GM19239 (cell line): ENCODE data around the gene CD7.
"Not testable (repeated sequence)": the region's sequence is repeated elsewhere in the genome, so short reads cannot be mapped to it uniquely, and the experiment has no call there.

Source experiments
- DNase-seq: peaks from one replicate; pipeline ENCODE4 v3.0.0; 2011; ENCODE audit warnings: low spot score; ENCODE audit not compliant: insufficient read length
- FAIRE-seq: peaks from 2 replicates; lab custom pipeline; 2011; peaks lifted over from hg19 to GRCh38; lab: Jason Lieb, UNC

The CD7 gene

DNA sequence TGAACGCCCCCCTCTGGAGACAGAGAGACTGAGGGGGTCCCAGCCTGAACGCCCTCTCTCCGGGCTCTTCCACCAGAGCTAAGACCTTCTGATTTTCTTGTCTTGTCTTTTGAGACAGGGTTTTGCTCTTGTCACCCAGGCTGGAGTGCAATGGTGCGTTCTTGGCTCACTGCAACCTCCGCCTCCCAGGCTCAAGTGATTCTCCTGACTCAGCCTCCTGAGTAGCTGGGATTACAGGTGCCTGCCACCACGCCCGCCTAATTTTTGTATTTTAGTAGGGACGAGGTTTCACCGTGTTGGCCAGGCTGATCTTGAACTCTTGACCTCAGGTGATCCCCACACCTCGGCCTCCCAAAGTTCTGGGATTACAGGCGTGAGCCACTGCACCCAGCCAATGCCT is 30.6 kb upstream of the CD7 start:
- DNase-seq, FAIRE-seq: not testable (repeated sequence)

DNA sequence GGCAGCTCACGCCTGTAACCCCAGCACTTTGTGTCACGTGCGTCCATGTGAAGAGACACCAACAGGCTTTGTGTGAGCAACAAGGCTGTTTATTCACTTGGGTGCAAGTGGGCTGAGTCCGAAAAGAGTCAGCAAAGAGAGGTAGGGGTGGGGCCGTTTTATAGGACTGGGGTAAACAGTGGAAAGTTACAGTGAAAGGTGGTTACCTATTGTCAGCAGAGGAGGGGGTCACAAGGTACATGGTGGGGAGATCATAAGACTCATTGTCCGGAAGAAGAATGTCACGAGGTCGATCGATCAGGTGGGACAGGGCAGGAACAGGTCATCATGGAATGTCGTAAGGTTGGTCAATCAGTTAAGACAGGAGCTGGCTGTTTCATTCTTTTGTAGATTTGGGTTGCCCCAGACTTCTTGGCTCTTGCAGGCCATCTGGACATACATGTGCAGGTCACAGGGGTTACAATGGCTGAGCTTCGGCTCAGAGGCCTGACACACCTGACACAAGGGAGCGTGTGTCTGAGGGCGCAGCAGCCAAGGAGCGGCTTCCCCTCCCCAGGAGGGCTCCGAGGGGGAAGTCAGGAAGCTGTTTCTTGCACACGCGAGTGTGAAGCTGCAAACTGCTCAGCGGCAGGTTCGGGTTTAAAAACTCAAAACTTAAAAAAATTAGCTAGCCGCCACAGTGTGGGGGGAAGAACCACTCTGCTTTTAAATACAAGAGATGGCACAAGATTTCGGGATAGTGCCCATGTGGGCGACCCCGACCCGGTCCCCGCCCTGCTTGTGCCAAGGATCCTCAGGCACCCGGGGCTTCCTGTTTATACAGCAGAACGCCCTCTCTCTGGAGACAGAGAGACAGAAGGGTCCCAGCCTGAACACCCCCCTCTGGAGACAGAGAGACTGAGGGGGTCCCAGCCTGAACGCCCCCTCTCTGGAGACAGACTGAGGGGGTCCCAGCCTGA is 29.2 kb upstream of the CD7 start:
- FAIRE-seq, result no peak
- no peak for DNase-seq

DNA sequence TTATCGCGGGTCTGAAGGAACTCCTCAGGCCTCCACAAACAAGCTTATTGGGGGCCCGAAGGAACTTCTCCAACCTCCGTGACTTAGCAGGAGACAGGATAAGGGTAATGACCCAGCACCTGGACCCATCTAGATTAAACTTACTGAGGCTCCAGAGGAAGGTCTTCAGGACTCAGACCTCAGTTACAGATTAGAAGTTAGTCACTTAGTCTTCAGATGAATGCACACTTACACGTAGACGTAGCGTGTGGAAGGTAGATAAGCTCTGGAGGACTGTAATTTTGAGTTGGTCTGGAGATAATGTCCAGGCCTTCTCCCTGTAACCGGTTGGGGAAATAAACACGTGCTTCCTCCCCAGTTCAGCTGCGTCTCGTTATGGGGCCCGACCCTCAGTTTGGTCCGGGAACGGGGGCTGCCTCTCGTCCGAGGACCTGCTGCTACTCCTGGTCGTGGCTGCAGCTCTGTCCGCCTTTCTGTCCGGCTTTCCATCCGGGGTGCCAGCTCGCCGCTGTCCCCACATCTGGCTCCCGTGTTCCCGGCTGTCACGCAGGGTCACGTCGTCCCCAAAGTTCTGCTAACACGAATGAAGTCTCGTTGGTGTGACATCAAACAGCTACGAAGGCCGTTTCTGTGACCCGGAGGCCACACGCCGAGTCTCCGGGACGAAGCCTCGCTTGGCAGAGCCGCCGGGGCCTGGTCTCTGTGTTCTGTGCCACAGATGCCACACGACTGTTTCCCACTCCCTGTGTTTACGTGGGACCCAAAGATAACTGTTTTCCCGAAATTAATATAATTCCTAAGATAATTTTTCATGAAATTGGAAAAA is 28.0 kb upstream of the CD7 start:
- DNase-seq (no peak), FAIRE-seq (no peak)

DNA sequence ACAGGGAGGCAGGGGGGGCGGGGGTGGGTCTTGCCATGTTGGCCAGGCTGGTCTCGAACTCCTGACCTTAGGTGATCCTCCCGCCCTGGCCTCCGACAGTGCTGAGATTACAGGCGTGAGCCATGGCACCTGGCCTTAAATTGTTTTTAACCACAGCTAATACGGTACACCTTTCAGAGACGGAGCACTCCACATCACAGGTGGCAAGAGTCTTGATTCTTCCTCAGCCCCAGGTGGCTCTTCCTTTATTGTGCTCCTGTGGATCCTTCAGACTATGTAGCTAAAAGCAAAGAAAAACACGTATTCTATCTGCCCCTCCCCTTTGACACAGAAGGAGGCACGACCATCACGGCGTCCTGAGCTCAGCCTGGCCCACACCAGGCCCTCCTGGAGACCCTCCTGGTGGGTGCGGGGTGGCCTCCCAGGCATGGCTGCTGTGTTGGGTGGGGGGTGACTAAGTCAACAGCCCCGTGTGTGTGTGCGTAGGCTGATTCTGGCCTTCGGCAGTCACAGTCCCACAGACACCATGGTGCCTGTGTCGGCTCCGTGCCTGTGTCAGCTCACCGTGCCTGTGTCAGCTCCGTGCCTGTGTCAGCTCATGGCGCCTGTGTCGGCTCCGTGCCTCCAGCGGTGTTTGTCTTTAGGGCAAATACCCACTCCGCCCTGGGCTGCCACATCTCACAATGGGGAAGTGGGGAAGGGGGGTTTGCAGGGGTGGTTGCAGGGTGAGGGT is 26.9 kb upstream of the CD7 start:
- DNase-seq (no peak), FAIRE-seq (no peak)

DNA sequence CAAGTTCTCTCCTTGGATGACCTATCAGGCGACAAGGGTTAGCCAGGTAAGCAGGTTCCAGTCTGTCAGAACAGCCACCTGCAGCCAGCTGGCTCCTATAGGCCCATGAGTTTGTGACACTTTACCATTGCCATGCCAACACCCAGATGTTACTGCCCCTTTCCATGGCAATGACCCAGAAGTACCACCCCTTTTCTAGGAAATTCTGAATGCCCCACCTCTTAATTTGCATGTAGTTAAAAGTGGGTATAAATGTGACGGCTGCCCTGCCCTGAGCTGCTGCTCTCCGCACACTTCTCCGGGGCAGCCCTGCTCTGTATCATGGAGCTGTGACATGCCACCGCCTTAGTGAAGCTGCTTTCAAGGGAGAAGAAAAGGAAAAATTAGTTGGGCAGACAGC is 26.2 kb upstream of the CD7 start:
- DNase-seq (no peak), FAIRE-seq (no peak)

DNA sequence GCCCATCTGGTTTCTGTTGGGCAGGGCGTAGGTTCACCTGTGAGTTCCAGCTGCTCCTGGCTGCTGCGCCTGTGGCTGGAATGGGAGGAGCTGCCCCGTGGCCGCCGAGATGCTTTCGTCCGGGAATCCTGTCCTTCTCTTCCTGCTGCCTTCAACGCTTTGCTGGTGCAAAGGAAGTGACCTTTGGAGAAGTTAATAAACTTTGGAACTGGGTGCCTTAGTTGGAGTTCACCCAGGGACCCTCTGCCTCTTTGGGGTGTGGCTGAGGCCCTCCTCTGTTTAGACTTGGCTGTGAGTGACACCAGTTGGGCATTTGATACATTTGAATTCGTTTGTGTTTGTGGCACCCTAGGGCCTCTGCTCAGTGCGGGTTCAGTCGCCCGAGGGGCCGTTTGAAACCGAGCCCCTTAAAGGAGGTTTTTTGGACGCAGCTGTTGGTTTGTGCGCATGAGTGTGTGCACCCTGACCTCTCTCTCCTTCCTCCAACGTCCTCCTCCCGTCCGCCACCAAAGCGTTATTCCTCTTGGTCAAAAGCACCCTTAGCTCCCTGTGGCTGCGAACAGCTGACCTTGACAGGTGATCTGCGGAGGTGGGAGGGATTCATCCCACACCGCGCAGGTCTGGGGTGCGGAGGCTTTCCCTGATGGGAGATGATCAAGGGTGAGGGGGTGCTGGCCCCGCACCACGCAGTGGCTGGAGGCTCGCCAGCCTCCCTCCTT is 25.1 kb upstream of the CD7 start:
- no peak for FAIRE-seq
- no peak for DNase-seq

DNA sequence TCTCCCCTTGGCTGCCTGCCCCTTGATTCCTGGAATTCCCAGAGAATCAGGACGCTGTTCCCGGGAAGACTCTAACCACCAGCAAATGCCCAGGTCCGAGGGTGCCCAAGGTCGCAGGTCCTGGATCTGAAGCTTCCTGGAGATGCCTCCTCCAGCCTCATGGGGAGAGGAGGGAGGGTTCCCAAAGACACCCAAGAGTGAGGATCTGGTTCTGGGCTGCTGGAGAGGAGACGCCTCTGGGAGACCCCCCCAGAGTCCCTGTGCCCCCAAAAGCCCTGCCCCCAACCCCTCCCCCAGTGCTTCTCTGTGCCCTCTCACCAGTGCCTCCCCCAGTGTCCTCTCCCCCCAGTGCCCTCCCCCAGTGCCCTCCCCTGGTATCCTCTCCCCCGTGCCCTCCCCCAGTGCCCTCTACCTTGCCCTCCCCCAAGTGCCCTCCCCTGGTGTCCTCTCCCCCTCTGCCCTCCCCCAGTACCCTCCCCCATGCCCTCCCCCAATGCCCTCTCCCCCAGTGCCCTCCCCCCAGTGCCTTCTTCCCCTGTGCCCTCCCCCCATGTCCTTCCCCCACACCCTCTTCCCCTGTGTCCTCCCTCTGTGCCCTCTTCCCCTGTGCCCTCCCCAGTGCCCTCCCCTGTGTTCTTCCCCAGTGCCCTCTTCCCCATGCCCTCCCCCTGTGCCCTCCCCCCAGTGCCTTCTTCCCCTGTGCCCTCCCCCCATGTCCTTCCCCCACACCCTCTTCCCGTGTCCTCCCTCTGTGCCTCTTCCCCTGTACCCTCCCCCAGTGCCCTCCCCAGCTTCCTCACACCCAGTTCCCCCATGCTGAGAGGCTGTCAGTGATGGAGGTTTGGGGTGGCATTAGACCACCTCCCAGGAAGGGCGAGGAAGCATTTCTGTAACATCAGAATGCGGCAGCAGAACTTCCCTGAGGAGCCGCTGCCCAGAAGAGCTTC is 22.5 kb upstream of the CD7 start:
- FAIRE-seq, result no peak
- DNase-seq, result no peak

DNA sequence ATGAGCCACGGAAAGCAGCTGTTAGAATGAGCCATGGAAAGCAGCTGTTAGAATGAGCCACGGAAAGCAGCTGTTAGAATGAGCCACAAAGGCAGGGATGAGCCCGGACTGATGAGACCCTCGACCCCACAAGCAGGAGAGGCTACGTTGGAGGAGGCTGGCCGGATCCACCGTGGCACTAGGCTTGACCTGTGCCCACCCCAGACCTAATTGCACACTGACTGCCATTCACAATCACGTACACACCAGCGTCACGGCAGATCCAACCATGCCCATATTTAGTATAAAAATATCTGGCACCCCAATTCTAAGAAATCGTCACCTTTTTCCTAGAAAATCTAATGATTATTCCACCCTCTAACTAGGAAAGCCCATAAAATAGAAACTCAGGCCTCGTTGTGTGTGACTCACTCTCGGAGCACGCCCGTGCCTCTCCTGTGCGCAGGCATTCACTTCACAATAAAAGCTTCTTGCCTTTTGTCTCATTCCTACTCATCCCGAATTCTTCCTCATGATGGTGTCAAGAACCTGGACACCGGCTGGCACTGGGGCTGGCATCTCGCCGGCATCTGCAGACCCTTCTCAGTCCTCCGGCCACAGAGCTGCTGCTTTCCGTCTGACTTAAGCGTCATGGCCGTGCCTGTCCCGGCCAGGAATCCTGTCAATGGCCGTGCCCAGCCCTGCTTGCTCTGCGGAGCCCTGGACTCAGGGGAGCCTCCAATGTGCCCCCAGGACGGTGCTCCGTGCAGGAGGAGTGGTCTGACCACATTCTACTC is 21.6 kb upstream of the CD7 start:
- FAIRE-seq (no peak), DNase-seq (no peak)

DNA sequence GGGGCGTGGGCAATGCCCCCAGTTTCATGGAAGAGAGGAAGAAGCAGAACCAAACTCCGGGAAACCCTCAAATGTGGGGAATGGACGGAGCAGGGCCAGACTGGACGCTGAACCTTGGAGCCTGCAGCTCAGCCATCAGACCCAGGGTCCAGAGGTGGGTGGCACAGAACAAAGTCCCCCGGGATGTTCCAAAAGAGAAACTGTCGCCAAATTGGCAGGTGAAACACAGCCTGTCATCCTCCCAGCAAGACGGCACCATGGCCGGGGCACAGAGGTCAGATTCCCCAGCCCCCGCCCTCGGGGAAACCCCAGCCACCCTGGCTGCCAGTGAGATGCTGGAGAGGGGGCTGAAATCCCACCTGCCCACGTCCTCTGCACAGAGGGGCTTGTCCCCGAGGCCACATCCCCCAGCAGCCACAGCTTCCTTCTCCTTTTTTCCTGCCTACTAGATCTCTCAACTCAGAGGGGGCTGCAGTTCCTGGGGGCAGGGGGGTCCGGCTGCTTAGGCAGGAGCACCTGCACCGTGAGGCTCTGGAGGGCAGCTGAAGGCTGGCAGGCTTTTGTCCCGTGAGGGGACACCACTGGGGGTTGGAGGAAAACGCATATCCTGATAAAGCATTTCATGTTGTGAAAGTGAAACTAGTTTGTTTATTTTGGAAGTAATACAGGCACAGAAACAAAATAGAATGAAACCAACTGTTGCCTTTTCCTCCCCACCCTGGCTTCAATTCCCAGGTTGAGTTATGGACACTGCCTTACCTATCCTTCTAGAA is 17.4 kb upstream of the CD7 start:
- DNase-seq (no peak), FAIRE-seq (peak; percentile 4)

DNA sequence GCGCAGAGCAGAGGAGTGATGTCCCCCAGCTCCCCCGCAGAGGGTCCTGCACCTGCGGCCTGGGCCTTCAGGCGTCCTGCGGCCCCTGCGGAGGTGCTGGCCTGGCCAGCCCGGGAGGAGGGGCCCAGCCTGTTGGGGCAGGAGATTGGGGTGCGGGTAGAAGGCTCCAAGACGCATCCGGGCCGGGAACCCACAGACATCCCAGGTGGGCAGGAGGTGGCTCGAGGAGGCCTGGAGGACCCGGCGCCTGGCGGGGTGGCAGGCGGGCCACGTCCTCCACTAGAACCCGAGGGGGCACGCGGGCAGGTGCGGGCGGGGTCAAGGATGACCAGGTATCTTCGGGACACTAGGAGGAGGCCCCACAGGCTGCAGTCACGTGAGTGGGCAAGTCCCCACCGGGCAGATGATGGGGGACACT is 16.8 kb upstream of the CD7 start:
- DNase-seq (no peak), FAIRE-seq (no peak)

DNA sequence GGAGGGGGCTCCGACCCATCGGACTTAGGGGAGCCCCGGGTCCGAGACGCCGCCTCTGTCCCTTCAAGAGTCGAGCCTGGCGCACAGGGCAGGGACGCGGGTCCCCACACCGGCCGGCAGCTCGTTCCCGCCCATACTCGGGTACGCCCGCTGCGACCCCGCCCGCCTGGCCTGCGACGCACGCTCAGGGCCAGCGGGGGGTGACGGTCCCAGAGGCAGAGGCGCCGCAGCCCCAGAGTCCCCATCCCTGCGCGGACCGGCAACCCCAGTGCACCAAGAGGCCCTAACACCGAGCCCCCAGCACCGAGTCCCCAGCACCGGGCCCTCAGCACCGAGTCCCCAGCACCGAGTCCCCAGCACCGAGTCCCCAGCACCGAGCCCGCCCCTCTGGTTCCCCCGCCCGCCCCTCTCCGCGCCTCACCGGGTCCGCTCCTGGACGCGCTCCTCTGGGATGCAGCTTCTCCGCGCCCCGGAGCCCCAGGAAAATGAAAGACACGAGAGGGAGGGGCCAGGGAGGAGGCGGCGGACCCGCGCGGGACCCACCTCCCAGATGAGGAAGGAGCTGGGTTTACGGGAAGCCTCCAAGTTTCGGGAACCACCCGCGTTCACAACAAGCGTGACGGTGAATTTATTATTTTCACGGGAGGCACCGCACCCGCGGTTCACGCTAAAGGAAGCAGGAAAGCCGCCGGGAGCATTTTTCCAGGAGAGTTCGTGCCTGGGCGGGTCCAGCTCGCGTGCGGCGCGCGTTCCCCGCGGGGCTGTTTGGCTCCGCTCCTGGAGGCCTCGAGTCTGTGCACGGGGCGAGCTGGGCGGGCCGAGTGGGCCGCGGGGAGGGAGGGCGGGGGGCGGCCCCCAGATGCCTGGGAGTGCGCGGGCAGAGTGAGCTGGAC is 16.1 kb upstream of the CD7 start, which contains the start of gene SECTM1:
SECTM1 (minus strand) TSS at position 488 of the 893 bp plus-strand sequence. CDS start 6,526 bp downstream, outside the sequence.
- FAIRE-seq, result no peak
- no peak for DNase-seq

DNA sequence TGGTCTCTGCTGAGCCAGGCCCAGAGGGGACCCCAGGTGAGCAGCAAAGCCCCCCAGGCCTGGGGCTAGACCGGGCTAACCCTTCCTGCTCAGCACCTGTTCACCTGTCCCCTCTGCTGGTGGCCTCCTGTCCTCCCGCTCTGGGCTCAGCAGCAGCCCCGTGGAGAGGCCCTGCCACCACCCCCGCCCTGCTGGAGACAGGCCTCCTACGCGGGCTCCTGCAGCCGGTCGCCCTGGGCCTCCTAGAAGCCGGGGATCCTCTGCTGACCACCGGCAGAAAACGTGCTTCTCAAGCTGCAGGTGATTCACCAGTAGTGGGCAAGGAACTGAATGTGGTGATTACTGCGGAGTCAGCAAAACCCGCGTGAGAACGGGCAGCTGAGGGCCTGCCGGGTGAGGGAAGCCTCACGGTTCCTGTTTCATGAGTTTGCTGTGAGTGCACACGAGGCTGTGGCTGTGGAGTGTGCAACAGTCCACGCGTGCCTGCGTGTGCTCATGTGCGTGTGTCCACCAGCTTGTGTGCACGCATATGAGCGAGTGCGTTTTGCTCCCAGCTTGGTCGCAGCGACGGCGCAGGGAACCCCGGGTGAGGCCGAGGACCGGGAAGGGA is 15.4 kb upstream of the CD7 start:
- DNase-seq, result no peak
- FAIRE-seq, result no peak

DNA sequence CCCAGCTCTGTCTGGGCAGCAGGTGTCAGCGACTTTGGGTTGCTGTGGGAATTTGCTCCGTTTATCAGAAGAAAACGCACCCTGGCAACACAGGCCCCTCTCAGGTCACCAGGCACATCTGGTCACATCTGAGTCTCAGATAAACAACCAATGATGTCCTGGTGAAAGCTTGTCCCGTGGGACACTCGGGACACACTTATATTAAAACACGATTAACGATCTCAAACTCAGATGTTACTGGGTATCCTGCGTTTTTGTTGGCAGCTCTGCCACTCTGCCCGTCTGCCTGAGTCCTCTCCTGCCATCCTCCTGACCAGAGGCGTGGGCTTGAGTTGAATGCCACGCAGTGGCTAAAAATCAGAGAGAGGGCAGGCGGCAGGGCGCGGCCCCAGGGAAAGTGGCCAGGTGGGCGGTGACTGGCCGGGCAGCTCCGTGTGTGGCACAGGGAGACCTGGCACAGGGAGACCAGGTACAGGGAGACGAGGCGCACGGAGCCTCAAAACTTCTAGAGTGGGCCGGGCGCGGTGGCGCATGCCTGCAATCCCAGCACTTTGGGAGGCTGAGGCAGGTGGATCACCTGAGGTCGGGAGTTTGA is 14.0 kb upstream of the CD7 start:
- FAIRE-seq, result no peak
- no peak for DNase-seq

DNA sequence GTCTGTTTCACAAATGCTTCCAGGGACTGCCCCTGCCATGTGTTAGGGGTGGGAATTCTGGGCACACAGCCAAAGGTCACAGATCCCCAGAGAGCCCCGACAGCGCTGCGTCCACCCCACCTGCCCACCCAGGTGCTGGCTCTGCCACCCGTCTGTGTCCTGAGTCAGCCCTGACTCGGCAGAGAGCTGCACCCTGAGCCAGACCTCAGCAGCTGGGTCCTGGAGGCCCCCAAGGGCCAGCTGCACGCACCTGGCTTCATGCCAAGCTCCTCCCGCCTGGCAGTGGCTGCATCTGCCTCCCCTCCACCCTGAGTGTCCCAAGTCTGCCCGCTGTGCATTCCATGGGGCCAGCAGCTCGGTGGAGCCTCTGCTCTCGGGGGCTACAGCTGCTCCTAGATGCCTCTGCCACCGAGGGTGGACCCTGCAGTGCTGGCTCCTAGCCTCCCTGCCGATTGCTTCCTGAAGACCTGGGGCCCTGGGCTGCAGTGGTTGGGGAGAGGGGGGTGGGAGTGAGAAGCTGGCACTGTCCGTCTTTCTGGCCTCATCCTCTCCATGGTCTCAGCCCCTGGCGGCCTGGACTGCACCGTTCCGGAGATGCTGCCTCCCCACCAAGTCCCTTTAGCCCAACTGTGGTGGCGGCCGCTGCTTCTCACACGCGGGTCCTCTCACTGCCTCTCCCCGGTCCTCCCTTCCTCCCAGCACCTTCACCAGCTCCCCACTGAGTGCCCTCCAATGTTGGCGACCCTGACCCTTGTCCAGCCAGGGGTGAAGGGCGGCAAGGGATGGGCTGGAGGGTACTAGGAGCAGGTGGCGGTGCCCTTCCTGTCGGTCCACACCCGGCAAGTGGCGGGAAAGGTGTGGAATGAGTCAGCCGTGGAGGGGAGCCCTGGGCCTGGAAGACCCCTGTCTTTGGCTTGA is 13.2 kb upstream of the CD7 start:
- no peak for DNase-seq
- no peak for FAIRE-seq
